Left lobe of liver (tissue), 2 donors: ENCODE data around the gene CYP4A11. TPM values are rescaled to one million over a fixed set of nuclear protein-coding genes. Genes with fewer than 3 reads are reported as not detected.
"Not testable (repeated sequence)": the region's sequence is repeated elsewhere in the genome, so short reads cannot be mapped to it uniquely, and the experiment has no call there.

ENCODE experiments used
- ATAC-seq: fragments of 200-7000 bp; cut with Tn5 transposase; one replicate; pipeline ENCODE4 v1.9.1; 2020; ENCODE audit warnings: mild to moderate bottlenecking, moderate library complexity
- DNase-seq: peaks from one replicate; pipeline ENCODE4 v3.0.0-alpha.2; 2020; ENCODE audit warnings: low spot score
- total RNA-seq: library from RNA; stranded (reverse); gene quantifications from one replicate; pipeline ENCODE4 v1.2.1, GENCODE V29; 2021
- donor health status: DM: no; HTN: no; CAD: no; lungs with moderate emphysema.
- donor health status: DM: no; HTN: yes; CAD: no.

CYP4A11 gene
- total RNA-seq, 1 donor from 2014 or later: 501 TPM

- DNase-seq: no peak
- ATAC-seq: peak; percentile 63
These were observed 13.9 kb downstream of the CYP4A11 start for GRCh38 chr1:46927249-46927835.

- DNase-seq: no peak
- ATAC-seq: no peak
These were observed 30.5 kb downstream of the CYP4A11 start for GRCh38 chr1:46910790-46911189.

- DNase-seq (no peak), ATAC-seq (no peak)
These were observed 37.8 kb downstream of the CYP4A11 start for GRCh38 chr1:46903481-46903880.

- ATAC-seq (no peak), DNase-seq (no peak)
These were observed 40.9 kb downstream of the CYP4A11 start for GRCh38 chr1:46900401-46900800.

GRCh38 chr1:46881656-46882055 lies 59.6 kb downstream of the CYP4A11 start:
- not testable (repeated sequence) for DNase-seq, ATAC-seq

Other genes starting within 250 kb of the CYP4A11 start
- 38.7 TPM for gene EFCAB14, start 222.4 kb downstream of the CYP4A11 start, total RNA-seq
- 0.33 TPM for gene CYP4B1, start 142.4 kb downstream of the CYP4A11 start, total RNA-seq
- gene CYP4X1, start 82.2 kb upstream of the CYP4A11 start, total RNA-seq: 2.4 TPM
- gene CYP4Z1, start 125.8 kb upstream of the CYP4A11 start, total RNA-seq: 0.55 TPM
- gene CYP4A22, start 196.0 kb upstream of the CYP4A11 start, total RNA-seq: 69.9 TPM
- gene PDZK1IP1, start 248.6 kb upstream of the CYP4A11 start, total RNA-seq: 1.3 TPM